Measurements from ENCODE around the gene ANXA1.
"Not testable (repeated sequence)": the region's sequence is repeated elsewhere in the genome, so short reads cannot be mapped to it uniquely, and the experiment has no call there.

The ANXA1 gene

DNA sequence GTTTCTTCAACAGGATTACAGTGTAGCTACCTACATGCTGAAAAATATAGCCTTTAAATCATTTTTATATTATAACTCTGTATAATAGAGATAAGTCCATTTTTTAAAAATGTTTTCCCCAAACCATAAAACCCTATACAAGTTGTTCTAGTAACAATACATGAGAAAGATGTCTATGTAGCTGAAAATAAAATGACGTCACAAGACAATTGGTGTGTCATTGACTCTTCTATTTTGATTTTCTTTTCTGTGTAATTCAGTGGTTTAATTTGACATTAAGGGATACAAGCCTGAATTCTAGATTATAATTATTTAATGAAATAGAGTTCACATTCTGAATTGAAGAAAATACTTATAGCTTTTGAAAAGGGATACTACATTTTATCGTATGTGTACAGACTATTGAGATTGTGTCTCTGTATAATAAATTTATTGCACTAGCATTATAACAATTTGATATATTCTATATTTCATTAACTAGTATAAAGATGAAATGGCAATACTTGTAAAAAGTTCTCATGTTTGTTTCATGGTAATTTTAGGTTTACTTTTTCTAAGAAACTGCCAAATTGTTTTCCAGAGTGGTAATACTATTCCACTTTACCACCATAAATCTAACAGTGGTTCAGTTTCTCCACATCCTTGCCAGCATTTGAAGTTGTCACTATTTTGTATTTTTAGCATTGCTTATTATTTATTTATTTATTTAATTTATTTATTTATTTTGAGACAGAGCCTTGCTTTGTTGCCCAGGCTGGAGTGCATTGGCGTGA lies 18.7 kb downstream of the ANXA1 start:
- DNase-seq = no peak

DNA sequence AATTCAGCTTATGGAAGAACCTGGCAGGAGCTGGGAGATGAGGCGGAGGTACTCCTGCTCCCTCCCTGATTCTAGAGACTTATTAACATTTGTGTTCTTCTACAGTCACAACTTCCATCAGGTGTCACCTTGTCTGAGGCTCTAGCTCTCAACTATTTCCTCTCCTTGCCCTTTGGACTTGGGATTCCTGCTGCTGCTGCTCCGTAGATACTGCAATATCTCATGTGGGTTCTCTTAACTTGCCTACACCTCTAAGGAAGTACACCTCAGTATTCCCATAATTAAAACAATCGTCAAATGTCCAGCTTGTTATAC lies 21.2 kb downstream of the ANXA1 start:
- no peak for DNase-seq

DNA sequence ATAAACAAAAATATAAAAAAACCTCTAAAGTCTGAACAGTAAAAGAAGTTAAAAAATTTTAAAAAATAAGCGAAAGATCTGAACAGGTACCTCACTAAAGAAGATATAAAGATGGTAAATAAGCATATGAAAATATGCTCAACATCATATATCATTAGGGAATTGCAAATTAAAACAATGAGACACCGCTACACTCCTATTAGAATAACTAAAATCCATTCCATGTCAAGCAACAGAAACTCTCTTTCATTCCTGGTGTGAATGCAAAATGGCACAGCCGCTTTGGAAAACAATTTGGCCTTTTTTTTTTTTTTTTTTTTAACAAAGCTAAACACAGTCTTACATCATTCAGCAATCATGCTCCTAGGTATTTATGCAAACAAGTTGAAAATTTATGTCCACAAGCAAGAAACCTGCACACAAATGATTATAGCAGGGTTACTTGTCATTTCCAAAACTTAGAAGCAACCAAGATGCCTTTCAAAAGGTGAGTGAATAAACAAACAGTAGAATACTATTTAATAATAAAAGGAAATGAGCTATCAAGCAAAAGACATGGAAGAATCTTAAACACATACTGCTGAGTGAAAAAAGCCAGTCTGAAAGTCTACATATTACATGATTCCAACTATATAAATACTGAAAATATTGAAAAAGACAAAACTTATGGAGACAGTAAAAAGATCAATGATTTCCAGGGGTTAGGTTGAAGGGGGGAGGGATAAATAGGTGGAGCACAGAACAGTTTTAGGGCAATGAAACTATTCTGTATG lies 22.1 kb downstream of the ANXA1 start:
- no peak for DNase-seq

DNA sequence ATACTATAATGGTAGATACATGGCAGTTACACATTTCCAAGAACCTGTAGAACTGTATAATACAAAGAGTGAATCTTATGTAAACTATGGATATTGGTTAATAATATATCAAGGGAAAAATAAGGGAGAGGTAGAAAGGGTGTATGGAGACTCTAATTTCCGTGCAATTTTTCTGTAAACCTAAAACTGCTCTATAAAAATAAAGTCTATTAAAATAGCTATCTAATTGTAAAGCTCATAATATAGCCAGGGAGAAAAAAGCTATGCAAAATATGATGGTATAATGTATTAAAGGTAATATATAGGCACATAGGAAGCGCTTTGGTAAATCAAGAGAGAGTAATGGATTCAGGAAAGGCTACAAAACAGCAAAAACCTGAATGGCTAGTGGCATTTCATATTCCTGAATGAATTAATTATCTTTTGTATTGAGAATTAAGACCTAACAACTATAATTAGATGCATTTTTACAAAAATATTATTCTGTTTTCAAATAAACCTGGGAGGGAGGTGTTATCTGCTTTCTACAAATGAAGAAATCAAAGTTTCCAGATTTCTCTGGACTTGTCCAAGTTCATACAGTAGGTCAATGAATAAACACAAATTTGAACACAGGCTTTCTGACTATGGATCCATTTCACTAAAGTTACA lies 22.8 kb downstream of the ANXA1 start:
- no peak for DNase-seq

DNA sequence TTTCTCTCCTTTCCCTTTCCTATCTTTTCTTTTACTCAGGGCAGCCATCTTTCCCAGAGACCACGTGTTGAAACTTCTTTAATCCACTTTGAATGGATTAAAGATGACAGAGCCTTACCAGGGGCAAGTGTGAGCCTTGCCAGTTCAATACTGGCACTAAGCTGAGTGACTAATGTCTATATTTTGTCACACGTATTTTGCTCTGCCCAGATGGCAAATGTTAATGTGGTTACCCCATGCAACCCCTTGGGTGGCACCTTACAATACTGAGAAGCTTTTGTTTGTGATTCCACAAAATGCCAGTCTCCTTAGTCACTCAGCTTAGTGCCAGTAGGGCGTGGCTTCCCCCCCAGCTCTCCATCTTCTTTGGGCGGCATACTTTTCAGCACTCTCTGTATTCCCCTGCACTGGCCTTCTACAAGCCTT lies 24.8 kb downstream of the ANXA1 start:
- DNase-seq = no peak

DNA sequence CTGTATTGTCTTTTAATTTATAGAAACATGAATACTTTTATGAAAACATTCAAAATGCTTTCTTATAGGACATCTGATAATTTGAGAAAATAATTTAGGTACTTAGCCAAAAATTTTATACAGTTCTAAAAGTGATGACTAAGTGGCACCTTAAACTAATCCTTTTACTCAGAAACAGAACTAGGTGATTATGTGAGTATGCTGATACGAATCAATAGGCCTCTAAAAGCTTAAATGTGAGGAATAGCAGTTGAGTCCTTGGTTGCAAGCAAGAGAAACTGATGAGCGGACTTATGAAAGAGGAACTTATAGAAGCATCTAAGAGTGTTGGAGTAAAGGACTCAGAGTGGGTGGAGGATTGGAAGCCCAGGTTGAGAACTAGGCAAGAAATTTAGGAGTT lies 26.4 kb downstream of the ANXA1 start:
- DNase-seq = no peak

DNA sequence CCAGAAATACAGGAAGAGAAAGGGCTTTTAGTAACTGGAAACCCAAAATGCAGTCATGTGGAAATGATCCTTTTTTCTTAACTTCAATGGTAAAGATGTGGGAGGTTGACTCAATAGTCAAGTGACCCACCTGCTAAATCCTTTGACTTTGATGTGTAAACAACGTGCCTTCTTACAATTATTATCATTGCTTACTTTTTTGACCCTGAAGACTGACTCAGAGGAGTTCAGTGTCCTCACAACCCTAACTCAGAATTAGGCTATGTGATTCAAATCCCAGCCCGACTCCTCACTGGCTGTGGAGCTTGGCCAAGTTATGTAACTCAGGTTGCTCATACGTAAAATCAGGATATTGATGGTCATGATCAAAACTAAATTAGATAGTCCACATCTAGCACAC lies 27.9 kb downstream of the ANXA1 start:
- no peak for DNase-seq

DNA sequence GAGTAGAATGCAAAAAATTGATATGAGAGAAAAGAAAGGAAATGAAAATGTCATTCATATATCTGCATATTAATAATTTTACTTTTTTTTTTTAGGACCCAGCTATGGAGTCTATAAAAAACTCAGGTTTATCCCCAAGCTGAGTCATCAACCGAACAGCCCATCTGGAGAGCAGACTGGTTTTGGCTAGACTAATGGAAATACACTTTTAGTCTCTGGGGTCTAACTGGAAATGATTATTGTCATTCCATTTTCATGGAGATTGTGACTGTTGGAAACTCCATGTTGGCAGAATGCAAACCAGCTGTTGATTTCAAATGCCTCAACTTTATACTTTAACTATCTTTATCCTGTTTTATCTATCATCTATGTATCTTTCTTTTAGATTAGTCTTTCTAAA lies 28.7 kb downstream of the ANXA1 start:
- DNase-seq = no peak

DNA sequence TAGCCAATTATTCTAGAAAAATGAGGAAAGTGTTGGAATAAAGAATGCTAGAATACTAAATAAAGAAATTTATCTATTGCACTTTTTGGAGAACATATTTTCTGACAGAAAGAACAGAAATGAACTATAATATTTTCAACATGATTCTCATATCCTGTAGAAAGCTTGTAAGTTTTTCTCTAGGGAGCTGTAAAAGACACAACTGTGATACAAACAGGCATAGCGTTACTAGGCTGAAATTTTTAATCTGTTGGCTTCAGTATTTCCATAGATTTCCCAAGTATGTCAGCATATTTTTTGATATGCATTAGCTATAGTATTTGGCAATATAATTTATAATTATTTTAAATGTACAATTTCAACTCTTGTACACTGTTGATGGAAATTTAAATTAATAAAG lies 31.3 kb downstream of the ANXA1 start:
- DNase-seq = no peak

DNA sequence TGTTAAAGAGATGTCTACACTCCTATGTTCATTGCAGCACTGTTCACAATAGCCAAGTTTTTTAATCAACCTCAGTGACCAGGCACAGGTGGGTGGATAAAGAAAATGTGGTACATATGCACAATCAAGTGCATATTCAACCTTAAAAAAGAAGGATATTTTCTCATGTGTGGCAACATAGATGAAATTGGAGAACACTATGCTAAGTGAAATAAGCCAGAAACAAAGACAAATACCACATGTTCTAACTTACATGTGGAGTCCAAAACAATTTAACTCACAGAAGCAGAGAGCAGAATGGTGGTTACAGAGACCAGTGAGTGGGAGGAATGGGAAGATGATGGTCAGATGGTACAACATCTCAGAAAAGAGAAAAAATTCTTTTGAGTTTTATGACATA lies 31.8 kb downstream of the ANXA1 start:
- DNase-seq = no peak

DNA sequence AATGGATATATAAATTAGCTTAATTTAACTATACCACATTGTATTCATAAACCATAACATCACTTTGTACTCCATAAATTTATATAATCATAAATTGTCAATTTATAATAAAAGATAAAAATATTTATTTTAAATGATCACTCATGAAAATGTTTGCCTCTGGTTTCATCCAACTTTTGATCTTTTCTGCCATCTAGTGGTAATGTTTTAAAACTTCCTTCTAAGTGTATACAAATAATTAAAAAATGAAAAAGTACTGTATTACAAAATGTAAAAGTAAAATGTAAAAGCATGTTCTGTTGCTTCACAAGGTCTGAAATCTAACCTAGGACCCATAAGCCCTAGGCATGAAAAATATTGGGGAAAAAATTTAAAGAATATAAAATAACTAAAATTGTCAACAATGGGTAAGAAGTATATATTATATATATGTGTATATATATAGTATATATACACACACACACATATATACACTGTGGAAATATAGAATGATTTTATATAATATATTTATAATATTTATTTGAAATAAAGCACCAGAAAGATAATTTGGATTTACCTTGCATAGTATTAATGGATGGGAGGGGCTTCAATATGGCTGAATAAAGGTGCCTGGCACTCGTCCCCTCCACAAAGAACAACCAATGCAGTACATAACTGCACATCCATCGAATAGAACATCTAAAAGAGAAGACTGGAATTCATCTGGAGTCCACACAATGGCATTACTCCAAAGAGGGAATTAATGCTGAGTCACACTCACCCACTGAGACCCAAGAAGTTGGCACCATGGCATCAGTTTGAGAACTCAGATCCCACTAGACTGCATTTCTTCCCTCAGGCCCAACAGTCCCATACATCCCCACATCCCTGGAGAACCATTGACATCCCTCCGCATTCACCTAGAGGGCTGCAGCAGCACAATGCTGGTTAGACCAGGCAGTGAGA lies 32.5 kb downstream of the ANXA1 start:
- peak; percentile 0 for DNase-seq

DNA sequence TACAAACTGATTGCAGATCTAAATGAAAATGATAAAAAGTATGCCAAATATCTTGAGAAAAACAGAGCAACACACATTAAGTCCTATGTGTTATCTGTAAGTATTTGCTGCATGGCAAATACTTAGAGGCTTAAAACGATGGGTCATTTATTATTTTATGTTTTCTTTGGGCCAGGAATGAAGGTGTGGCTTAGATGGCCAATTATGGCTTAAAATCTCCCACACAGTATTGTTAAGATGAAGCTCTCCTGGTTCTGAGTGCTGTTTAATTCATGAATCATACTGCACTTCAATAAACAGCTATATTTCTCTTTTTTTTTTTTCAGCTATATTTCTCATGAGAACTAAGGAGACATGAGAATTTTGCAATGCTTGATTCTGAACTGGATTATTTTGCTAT lies 39.4 kb downstream of the ANXA1 start:
- DNase-seq = not testable (repeated sequence)

DNA sequence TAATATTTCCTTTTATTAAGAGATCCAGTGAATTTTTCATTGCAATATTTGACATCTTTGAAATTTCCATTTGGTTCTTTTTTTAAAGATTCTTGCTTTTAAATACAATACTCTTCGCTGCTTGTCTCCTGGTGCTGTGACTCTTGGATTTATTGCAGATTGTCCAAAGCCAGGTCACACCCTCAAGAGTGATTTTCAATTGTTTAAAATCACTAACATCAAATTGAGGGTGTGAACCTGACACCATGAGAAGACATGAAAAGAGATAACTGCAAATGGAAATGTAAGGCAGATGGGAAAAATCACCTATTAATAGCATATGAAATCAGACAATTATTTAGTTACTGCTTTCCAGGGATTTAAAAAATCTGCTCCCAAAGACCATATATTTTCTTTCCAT lies 42.6 kb downstream of the ANXA1 start:
- no peak for DNase-seq

DNA sequence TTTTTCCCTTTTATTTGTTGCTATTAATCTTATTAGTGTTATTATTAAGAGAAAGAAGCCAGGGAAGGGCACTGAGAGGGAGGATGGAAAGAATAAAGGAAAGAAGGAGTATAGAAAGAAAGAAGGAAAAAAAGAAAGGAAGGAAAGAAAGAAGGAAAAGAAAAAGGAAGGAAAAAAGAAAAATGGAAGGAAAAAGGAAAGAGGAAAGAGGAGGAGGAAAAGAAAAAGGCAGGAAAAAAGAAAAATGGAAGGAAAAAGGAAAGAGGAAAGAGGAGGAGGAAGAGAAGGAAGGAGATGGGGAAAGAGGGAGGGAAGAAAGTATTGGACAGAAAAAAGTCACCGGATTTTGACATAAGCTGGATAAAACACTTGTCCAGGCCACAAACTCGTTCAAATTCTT lies 47.8 kb downstream of the ANXA1 start:
- no peak for DNase-seq

DNA sequence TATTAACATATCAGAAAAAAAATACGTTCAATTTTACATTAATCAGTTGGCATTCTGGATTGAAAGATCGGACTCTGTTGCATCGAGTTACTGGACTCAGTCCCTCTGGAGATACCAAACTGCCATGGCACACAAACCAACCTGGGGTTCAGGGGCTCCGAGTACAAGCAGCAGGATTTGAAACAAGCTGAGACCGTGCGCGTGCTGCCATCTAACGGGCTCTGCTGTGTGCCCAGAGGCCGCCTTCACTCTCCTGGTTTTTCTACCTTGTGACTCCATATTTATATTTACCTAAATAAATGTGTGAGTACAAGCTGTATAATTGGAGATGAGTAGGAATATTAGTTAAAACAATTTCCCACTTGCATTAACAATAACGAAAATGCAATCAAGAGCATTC lies 48.2 kb downstream of the ANXA1 start:
- DNase-seq = no peak

DNA sequence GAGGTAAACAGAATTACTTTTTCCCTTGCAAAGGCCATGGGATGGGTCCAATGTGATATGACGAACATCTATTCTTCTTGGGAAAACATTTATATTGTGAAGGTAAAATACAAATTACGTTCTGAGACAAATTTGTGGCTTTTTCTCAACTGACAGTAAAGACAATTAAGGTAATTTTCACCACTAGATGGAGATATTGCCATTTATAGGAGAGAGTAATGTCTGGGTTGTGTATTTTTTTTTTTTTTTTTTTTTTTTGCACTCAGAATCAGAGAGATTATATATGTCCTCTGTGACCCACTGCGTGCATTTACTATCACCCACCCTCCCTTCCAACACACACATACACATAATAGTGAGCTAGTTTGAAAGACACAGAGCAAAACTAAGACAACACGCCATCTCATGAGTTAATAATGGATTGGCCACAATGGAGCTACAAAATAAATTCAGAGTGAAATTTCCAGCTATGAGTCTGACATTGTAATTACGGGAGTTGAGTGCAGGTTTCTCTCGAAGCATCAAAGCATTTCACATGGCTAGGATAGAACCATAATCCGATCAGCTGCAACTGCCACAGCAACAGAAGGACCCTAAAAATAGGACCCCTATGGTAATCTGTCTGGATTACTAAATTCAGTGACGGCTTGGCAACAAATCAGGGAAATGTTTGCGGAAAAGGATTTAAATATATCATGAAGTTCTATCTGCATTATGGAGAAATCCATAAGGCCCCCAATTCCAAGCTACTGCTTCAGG lies 49.2 kb downstream of the ANXA1 start:
- DNase-seq = peak; percentile 24

DNA sequence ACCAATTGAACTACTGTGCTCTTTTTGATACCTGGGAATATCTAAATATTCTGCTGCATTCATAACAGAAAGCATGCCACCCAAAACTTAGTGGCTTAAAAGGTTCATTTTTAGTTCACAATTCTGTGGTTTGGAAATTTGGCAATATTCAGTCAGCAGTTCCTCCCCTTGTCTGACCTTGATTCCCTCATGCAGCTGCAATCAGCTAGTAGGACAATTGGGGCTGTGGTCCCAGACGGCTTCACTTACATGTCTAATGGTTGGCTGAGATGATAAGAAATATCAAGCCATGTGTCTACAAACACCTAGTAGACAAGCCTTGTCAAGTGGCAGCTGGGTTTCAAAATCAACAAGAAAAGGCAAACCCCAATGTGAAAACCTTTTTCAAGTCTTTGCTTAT lies 51.3 kb downstream of the ANXA1 start:
- DNase-seq = no peak

DNA sequence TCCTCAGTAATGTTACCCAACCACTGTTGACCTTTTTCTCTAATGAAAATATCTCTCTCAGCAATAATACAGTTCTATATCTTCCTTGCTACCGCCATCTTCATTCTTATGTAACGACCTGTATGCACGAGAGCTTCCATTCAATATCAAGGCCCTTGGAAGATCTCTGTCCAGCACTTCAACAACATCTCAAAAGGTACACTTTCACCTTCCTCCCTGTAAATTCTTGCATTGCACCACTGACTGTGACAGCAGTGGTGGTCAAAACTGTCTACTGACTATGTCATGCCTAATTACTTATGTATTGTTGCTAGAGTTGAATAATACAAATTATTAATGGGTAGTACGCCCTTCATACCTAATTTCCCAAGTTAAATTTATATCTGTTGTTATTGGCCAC lies 53.3 kb downstream of the ANXA1 start:
- DNase-seq = no peak

DNA sequence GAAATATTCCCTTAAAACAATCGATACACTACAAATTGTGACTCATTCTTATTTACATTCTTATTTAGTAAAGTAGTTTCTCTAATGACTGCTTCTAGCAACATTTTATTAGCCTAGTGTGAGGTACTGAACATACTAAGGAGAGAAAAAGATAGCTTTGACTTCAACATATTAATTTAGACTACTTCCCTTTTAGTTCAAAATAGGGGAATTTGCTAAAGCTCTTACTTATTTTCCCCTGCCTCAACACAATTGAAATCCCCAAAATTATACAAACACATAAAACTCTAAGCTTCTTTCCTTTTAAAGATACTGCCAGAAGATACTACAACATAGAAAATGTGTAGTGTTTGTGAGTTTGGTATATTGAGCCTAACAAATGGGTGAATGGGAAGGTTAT lies 55.2 kb downstream of the ANXA1 start:
- no peak for DNase-seq

DNA sequence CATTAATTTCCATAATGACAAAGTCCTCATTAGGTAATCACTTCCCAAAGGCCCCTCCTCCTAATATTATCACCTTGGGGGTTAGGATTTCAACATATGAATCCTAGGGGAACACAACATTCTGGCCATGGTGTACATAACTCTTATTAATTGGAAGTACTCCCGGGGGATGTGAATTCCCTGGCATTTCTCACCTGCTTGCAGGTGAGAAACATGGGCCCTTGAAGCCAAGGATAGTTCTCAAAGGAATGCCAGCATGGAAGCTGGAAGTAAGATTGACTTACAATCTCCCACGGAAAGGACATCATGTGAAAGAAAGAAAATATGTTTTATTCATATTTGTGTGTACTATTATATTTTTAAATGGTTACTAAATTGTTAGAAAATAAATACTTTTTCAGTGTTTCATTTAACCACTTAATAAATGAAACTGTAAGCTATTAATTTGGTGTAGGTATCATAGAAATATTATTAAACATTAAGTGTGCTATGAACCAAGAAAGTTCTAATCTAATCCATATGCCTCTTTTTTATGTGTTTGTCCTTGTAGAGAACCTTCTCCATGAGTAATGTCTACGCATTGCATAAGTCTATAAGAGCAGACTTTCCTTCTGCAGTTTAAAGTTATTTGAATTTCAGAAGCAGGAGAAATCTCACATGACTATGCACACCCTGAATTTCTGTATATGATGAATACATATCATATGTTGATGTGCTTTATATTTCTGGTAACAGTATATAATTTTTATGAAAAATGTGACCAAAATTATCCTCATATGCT lies 59.4 kb downstream of the ANXA1 start:
- DNase-seq = no peak

DNA sequence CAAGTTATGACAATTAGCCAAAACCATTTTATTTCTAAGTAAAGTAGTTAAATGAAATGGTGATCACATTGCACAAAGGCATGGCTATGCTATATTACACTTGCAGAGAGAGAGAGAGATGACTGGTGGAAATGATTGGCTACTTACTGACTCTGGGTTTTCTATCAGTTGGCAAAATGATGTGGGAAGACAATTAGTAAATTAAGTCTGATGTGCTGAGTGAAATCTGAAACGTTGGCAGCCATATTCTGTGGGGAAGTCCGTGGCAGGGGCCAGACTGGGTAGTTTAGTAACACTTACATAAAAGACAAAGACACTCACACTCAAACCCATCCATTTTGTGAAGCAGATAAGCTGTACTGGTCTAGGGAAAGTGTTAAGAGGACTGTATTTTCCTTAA lies 61.6 kb downstream of the ANXA1 start:
- DNase-seq = no peak

DNA sequence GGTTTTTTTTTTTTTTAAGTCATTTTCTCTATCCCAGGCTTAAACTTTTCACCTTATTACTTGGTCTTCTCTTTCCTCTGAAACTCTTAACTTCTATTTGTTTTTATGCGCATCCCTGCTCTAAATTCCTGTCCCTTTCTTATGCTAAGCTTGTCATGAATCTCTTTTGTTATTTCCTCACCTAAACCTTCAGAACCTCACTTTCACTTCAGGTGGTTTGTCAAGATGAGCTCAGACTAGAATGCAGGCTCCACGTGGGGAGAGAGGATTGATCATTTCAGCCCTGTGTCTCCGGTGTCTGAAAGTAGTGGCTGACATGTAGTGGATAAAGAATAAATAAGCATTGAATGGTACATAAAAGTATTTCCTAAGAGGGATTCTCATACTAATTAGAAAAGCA lies 63.6 kb downstream of the ANXA1 start:
- no peak for DNase-seq

All from NCI-H2171 (cell line).